ENCODE results near the gene SLC44A5. TPM values are rescaled to one million over a fixed set of nuclear protein-coding genes. Genes with fewer than 3 reads are reported as not detected.
"Not testable (repeated sequence)": the region's sequence is repeated elsewhere in the genome, so short reads cannot be mapped to it uniquely, and the experiment has no call there.

Gene SLC44A5
- polyA plus RNA-seq, 3 donors = not detected

DNA sequence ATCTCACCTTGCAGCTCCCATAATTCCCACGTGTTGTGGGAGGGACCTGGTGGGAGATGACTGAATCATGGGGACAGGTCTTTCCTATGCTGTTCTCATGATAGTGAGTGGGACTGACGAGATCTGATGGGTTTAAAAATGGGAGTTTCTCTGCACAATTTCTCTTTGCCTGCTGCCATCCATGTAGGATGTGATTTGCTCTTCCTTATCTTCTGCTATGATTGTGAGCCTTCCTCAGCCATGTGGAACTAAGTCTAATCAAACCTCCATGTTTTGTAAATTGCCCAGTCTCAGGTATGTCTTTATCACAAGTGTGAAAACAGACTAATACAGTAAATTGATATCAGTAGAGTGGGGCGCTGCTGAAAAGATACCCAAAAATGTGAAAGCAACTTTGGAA lies 195.7 kb downstream of the SLC44A5 start:
- no peak for DNase-seq
- Mint-ChIP-seq H3K27ac (no peak overlapping the region), H3K9me3 (peaks cover 0 to 12% (median 4%) of the 10 kb centered on the region in 7 donors), H3K36me3 (no peaks in the 10 kb centered on the region), H3K4me1 (no peaks in the 10 kb centered on the region), H3K4me3 (no peak overlapping the region), H3K27me3 (ENCODE audit: low read depth in 3 of 3) (no peaks in the 10 kb centered on the region)
- TF ChIP-seq CTCF (IDR thresholded peaks at IDR 0.05) = no peak
- Histone ChIP-seq H3K79me2 (ENCODE audit: insufficient read depth, low read length) (no peaks in the 10 kb centered on the region), H3K4me3 (replicated peaks in 1 of 3; ENCODE audit: low read depth in 2 of 3, low read length in 3 of 3) (no peak overlapping the region), H2AFZ (ENCODE audit: insufficient read depth, low read depth, low read length, poor library complexity, severe bottlenecking) (no peak overlapping the region), H3K4me2 (replicated peaks; ENCODE audit: extremely low read depth, low read length, poor library complexity, severe bottlenecking) (no peak overlapping the region), H3K27me3 (ENCODE audit: control insufficient read depth in 2 of 2, insufficient read depth in 2 of 2, low read length in 2 of 2) (no peaks in the 10 kb centered on the region), H3K27ac (ENCODE audit: low read depth in 1 of 2, low read length in 2 of 2) (no peak overlapping the region), H3K9me3 (replicated peaks in 1 of 2; ENCODE audit: control insufficient read depth in 1 of 2, insufficient read depth in 1 of 2, low read length in 2 of 2) (peaks cover 6 to 7% of the 10 kb centered on the region in 2 donors), H3K4me1 (ENCODE audit: control insufficient read depth in 1 of 2, insufficient read depth in 2 of 2, low read length in 2 of 2) (no peaks in the 10 kb centered on the region), H4K20me1 (ENCODE audit: insufficient read depth, low read length) (no peaks in the 10 kb centered on the region), H3K9ac (ENCODE audit: insufficient read depth, low read length, poor library complexity, severe bottlenecking) (no peak overlapping the region), H3K36me3 (replicated peaks in 1 of 2; ENCODE audit: control insufficient read depth in 1 of 2, insufficient read depth in 2 of 2, low read length in 2 of 2) (no peaks in the 10 kb centered on the region)
- intact Hi-C loops (cut with micrococcal nuclease) = no loop called here
- 100% methylated on average over 1 of the region's 3 CpGs for WGBS (ENCODE audit: insufficient coverage)

DNA sequence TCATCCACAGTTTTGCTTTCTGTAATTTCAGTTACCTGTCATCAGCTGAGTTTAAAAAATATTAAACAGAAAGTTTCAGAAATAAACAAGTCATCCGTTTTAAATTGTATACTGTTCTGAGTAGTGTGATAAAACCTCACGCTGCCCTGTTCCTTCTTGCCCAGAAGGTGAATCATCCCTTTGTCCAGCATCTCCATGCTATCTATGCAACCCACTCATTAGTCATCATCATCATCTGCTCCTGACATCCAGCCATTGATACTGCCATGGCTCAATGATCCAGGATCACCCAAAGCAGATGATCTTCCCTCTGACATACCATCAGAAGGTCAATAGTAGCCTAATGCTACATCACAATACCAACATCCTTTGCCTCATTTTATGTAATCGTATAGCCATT lies 198.3 kb downstream of the SLC44A5 start:
- intact Hi-C loops (cut with micrococcal nuclease) = no loop called here

DNA sequence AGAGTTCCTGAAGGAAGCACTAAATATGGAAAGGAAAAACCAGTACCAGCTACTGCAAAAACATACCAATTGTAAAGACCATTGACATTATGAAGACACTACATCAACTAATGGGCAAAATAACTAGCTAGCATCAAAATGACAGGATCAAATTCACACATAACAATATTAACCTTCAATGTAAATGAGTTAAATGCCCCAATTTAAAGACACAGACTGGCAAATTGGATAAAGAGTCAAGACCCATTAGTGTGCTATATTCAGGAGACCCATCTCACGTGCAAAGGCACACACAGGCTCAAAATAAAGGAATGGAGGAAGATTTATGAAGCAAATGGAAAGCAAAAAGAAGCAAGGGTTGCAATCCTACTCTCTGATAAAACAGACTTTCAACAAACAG lies 206.2 kb downstream of the SLC44A5 start:
- H3K27ac Mint-ChIP-seq; H3K27me3 Mint-ChIP-seq (ENCODE audit: low read depth in 3 of 3); H3K27ac ChIP-seq (ENCODE audit: low read depth in 1 of 2, low read length in 2 of 2); H3K4me1 Mint-ChIP-seq; DNase-seq; H4K20me1 ChIP-seq (ENCODE audit: insufficient read depth, low read length); H3K4me1 ChIP-seq (ENCODE audit: control insufficient read depth in 1 of 2, insufficient read depth in 2 of 2, low read length in 2 of 2); H3K79me2 ChIP-seq (ENCODE audit: insufficient read depth, low read length); H3K4me3 Mint-ChIP-seq; intact Hi-C loops (cut with micrococcal nuclease); H3K4me2 ChIP-seq (replicated peaks; ENCODE audit: extremely low read depth, low read length, poor library complexity, severe bottlenecking); H3K9ac ChIP-seq (ENCODE audit: insufficient read depth, low read length, poor library complexity, severe bottlenecking); H3K36me3 ChIP-seq (replicated peaks in 1 of 2; ENCODE audit: control insufficient read depth in 1 of 2, insufficient read depth in 2 of 2, low read length in 2 of 2); H2AFZ ChIP-seq (ENCODE audit: insufficient read depth, low read depth, low read length, poor library complexity, severe bottlenecking); H3K36me3 Mint-ChIP-seq; H3K9me3 ChIP-seq (replicated peaks in 1 of 2; ENCODE audit: control insufficient read depth in 1 of 2, insufficient read depth in 1 of 2, low read length in 2 of 2); H3K4me3 ChIP-seq (replicated peaks in 1 of 3; ENCODE audit: low read depth in 2 of 3, low read length in 3 of 3); H3K27me3 ChIP-seq (ENCODE audit: control insufficient read depth in 2 of 2, insufficient read depth in 2 of 2, low read length in 2 of 2): not testable (repeated sequence)
- H3K9me3 Mint-ChIP-seq = peaks cover 5 to 27% (median 16%) of the 10 kb centered on the region in 7 donors
- WGBS (ENCODE audit: insufficient coverage) = no CpG with 5 or more reads among the region's 1 CpG

More for the DNA sequence above, 198.3 kb downstream of the SLC44A5 start:
- no peaks in the 10 kb centered on the region for H3K4me1 ChIP-seq (ENCODE audit: control insufficient read depth in 1 of 2, insufficient read depth in 2 of 2, low read length in 2 of 2)
- no peak for TF ChIP-seq CTCF (IDR thresholded peaks at IDR 0.05)
- no peak overlapping the region for H3K27ac ChIP-seq (ENCODE audit: low read depth in 1 of 2, low read length in 2 of 2)
- no CpG with 5 or more reads among the region's 3 CpGs for WGBS (ENCODE audit: insufficient coverage)
- H4K20me1 ChIP-seq (ENCODE audit: insufficient read depth, low read length) = no peaks in the 10 kb centered on the region
- H3K4me2 ChIP-seq (replicated peaks; ENCODE audit: extremely low read depth, low read length, poor library complexity, severe bottlenecking) = no peak overlapping the region
- no peak overlapping the region for H3K4me3 ChIP-seq (replicated peaks in 1 of 3; ENCODE audit: low read depth in 2 of 3, low read length in 3 of 3)
- no peaks in the 10 kb centered on the region for H3K4me1 Mint-ChIP-seq
- no peaks in the 10 kb centered on the region for H3K79me2 ChIP-seq (ENCODE audit: insufficient read depth, low read length)
- H3K4me3 Mint-ChIP-seq = no peak overlapping the region
- no peak overlapping the region for H3K27ac Mint-ChIP-seq
- no peak overlapping the region for H2AFZ ChIP-seq (ENCODE audit: insufficient read depth, low read depth, low read length, poor library complexity, severe bottlenecking)
- H3K36me3 Mint-ChIP-seq = no peaks in the 10 kb centered on the region
- no peaks in the 10 kb centered on the region for H3K36me3 ChIP-seq (replicated peaks in 1 of 2; ENCODE audit: control insufficient read depth in 1 of 2, insufficient read depth in 2 of 2, low read length in 2 of 2)
- no peaks in the 10 kb centered on the region for H3K27me3 ChIP-seq (ENCODE audit: control insufficient read depth in 2 of 2, insufficient read depth in 2 of 2, low read length in 2 of 2)
- H3K9me3 Mint-ChIP-seq = peaks cover 0 to 12% (median 5%) of the 10 kb centered on the region in 7 donors
- peaks cover 0 to 2% (median 0%) of the 10 kb centered on the region in 3 donors for H3K27me3 Mint-ChIP-seq (ENCODE audit: low read depth in 3 of 3)
- H3K9me3 ChIP-seq (replicated peaks in 1 of 2; ENCODE audit: control insufficient read depth in 1 of 2, insufficient read depth in 1 of 2, low read length in 2 of 2) = peaks cover 6 to 7% of the 10 kb centered on the region in 2 donors
- no peak for DNase-seq
- no peak overlapping the region for H3K9ac ChIP-seq (ENCODE audit: insufficient read depth, low read length, poor library complexity, severe bottlenecking)
